Sigmoid colon (tissue), 4 donors: ENCODE measurements around the gene KCNG1.

ENCODE experiments used
- EP300 ChIP-seq, 4 donors: sonication (generic); formaldehyde crosslinking; IDR thresholded peaks; one replicate each; pipeline ENCODE4 v1.6.1; 2017; ENCODE audit warnings: antibody characterized with exemption in 4 of 4
- POLR2A ChIP-seq, 2 donors: fragments of 450-650 bp; IDR thresholded peaks; one replicate each; pipeline ENCODE4 v1.6.1; 2016; ENCODE audit warnings: antibody characterized with exemption in 2 of 2, mild to moderate bottlenecking in 2 of 2, moderate library complexity in 2 of 2
- POLR2AphosphoS5 ChIP-seq, 4 donors: sonication (generic); formaldehyde crosslinking; IDR thresholded peaks; one replicate each; pipeline ENCODE4 v1.6.1; 2017; ENCODE audit warnings: antibody characterized with exemption in 4 of 4
- TF ChIP-seq, protein P1 (sequence below), 4 experiments: fragments of 450-650 bp in 3 of 4; fragments of 200-600 bp in 1 of 4; IDR thresholded peaks; one replicate each; pipeline ENCODE4 v1.5.1; 2016 to 2019; ENCODE audit warnings: antibody characterized with exemption in 4 of 4, mild to moderate bottlenecking in 3 of 4, moderate library complexity in 2 of 4

DNA sequence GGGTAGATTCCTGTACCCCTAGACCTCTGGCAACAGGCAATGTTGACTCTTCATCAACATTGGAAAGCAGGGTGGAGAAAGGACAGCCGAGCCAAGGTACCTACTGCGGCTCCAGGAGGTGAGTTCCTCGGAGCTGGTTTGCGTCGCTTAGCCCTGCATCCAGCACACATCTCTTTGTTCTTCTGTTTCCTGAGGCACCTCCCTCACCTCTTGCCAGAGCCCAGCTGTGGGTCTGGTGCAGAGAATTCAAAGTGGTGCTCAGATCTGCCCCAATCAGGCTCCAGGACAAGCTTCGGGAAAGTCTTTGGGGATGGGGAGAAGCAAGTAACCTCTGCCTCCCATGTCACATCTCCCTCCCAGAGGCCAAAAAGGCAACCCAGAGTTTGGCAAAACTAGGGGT lies 2.2 kb downstream of the KCNG1 start:
- TF ChIP-seq, protein P1, sequence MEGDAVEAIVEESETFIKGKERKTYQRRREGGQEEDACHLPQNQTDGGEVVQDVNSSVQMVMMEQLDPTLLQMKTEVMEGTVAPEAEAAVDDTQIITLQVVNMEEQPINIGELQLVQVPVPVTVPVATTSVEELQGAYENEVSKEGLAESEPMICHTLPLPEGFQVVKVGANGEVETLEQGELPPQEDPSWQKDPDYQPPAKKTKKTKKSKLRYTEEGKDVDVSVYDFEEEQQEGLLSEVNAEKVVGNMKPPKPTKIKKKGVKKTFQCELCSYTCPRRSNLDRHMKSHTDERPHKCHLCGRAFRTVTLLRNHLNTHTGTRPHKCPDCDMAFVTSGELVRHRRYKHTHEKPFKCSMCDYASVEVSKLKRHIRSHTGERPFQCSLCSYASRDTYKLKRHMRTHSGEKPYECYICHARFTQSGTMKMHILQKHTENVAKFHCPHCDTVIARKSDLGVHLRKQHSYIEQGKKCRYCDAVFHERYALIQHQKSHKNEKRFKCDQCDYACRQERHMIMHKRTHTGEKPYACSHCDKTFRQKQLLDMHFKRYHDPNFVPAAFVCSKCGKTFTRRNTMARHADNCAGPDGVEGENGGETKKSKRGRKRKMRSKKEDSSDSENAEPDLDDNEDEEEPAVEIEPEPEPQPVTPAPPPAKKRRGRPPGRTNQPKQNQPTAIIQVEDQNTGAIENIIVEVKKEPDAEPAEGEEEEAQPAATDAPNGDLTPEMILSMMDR (IDR thresholded peaks at IDR 0.05) = no peak
- TF ChIP-seq POLR2AphosphoS5 (IDR thresholded peaks at IDR 0.05) = no peak
- no peak for TF ChIP-seq POLR2A (IDR thresholded peaks at IDR 0.05)
- TF ChIP-seq EP300 (IDR thresholded peaks at IDR 0.05) = no peak
